Endothelial cell of umbilical vein (primary cell): ENCODE data around the gene OSTC. TPM values are rescaled to one million over a fixed set of nuclear protein-coding genes. Genes with fewer than 3 reads are reported as not detected.

ENCODE experiments used
- BruUV-seq: library from RNA; stranded (reverse); fragments of 400-500 nt; replicated peaks from 2 replicates; lab custom pipeline; 2021; lab: Mats Ljungman, UMichigan
- CTCF ChIA-PET: fragments of 300-600, 350-600 bp; sonication (Branson Sonifier 250); formaldehyde crosslinking; loops from one replicate; lab custom pipeline; 2021; ENCODE audit warnings: antibody characterized with exemption, inconsistent platforms; lab: Charles Lee
- POLR2A ChIA-PET: fragments of 300-600, 350-600 bp; sonication (Branson Sonifier 250); formaldehyde crosslinking; loops from one replicate; lab custom pipeline; 2021; ENCODE audit warnings: antibody characterized with exemption, inconsistent platforms; lab: Charles Lee
- DNase-seq: peaks from one replicate; pipeline ENCODE4 v3.0.0-alpha.2; 2011; ENCODE audit warnings: low read depth, low spot score
- FAIRE-seq: peaks from 2 replicates; lab custom pipeline; 2011; peaks lifted over from hg19 to GRCh38; lab: Jason Lieb, UNC
- H2AFZ ChIP-seq: 2 replicates; pipeline ENCODE4 v1.6.0; 2012; ENCODE audit warnings: low read depth, low read length, control low read depth, inconsistent platforms
- H3K27ac ChIP-seq: 2 replicates; pipeline ENCODE4 v1.5.1; 2011; ENCODE audit warnings: low read depth, mild to moderate bottlenecking, control low read depth, low read length, moderate library complexity; ENCODE audit not compliant: insufficient read depth
- H3K27me3 ChIP-seq, 2 experiments: 2 replicates each; pipeline versions ENCODE4 v1.6.0 to v1.6.1; 2011; ENCODE audit warnings: low read length in 2 of 2, mixed read lengths in 1 of 2; ENCODE audit not compliant: control insufficient read depth in 2 of 2, insufficient read depth in 2 of 2
- H3K36me3 ChIP-seq, 2 experiments: 2 replicates in 1 of 2; 3 replicates in 1 of 2; pipeline ENCODE4 v1.5.1; 2011; ENCODE audit warnings: low read length in 2 of 2, mild to moderate bottlenecking in 1 of 2, moderate library complexity in 1 of 2; ENCODE audit not compliant: control insufficient read depth in 2 of 2, insufficient read depth in 2 of 2; ENCODE audit errors: extremely low read depth in 1 of 2
- H3K4me1 ChIP-seq: 3 replicates; pipeline ENCODE4 v1.5.1; 2011; ENCODE audit warnings: mild to moderate bottlenecking, low read length; ENCODE audit not compliant: control insufficient read depth, insufficient read depth; ENCODE audit errors: extremely low read depth
- H3K4me2 ChIP-seq: 2 replicates; pipeline ENCODE4 v1.6.1; 2011; ENCODE audit warnings: low read length, control low read depth, mixed read lengths; ENCODE audit not compliant: insufficient read depth
- H3K4me3 ChIP-seq, 3 experiments: fragments of 200-600 bp in 1 of 3; sonication (generic), shearing (Covaris generic) in 1 of 3; replicated peaks in 1 of 3; 2 replicates each; pipeline ENCODE4 v1.5.1; 2011 to 2016; ENCODE audit warnings: control low read depth in 3 of 3, low read length in 3 of 3, mild to moderate bottlenecking in 2 of 3, inconsistent platforms in 1 of 3, low read depth in 1 of 3, moderate library complexity in 1 of 3; ENCODE audit not compliant: insufficient read depth in 1 of 3
- H3K79me2 ChIP-seq: 2 replicates; pipeline ENCODE4 v1.6.0; 2012; ENCODE audit warnings: low read length, inconsistent platforms; ENCODE audit not compliant: control insufficient read depth, insufficient read depth
- H3K9ac ChIP-seq: replicated peaks from 2 replicates; pipeline ENCODE3; 2011; ENCODE audit warnings: low read length, control low read depth; ENCODE audit not compliant: insufficient read depth; ENCODE audit errors: extremely low read depth
- H3K9me1 ChIP-seq: replicated peaks from 3 replicates; pipeline ENCODE4 v1.6.0; 2011; ENCODE audit warnings: mild to moderate bottlenecking, low read length; ENCODE audit not compliant: control insufficient read depth, insufficient read depth; ENCODE audit errors: extremely low read depth
- H3K9me3 ChIP-seq: replicated peaks from 2 replicates; pipeline ENCODE4 v1.5.1; 2012; ENCODE audit warnings: low read length, inconsistent platforms; ENCODE audit not compliant: control insufficient read depth, insufficient read depth
- H4K20me1 ChIP-seq: replicated peaks from 2 replicates; pipeline ENCODE3; 2011; ENCODE audit warnings: mild to moderate bottlenecking, low read length; ENCODE audit not compliant: control insufficient read depth, insufficient read depth; ENCODE audit errors: extremely low read depth
- EZH2 ChIP-seq: IDR thresholded peaks from 2 replicates; pipeline ENCODE4 v1.6.1; 2012; ENCODE audit warnings: borderline replicate concordance, low read depth, mild to moderate bottlenecking, moderate library complexity, low read length, inconsistent platforms; ENCODE audit not compliant: severe bottlenecking
- FOS ChIP-seq: IDR thresholded peaks from 2 replicates; pipeline ENCODE4 v1.6.1; 2011; ENCODE audit warnings: mild to moderate bottlenecking, low read length, moderate library complexity, borderline replicate concordance; ENCODE audit not compliant: insufficient read depth
- GATA2 ChIP-seq: IDR thresholded peaks from 2 replicates; pipeline ENCODE4 v1.7.0; 2011; ENCODE audit warnings: low read depth, mild to moderate bottlenecking, moderate library complexity, mixed read lengths, low read length; ENCODE audit not compliant: insufficient read length, insufficient read depth
- JUN ChIP-seq: IDR thresholded peaks from 2 replicates; pipeline ENCODE4 v1.6.1; 2011; ENCODE audit warnings: borderline replicate concordance, low read depth; ENCODE audit not compliant: insufficient read length, insufficient read depth
- MYC ChIP-seq: IDR thresholded peaks from one replicate; pipeline ENCODE4 v1.6.1; 2011; ENCODE audit warnings: mild to moderate bottlenecking, low read depth, low read length
- POLR2A ChIP-seq: IDR thresholded peaks from 2 replicates; pipeline ENCODE4 v1.6.1; 2012; ENCODE audit warnings: low read depth, mild to moderate bottlenecking, control low read depth, low read length
- POLR2AphosphoS5 ChIP-seq: IDR thresholded peaks from 2 replicates; pipeline ENCODE4 v1.6.1; 2012; ENCODE audit warnings: low read depth, mild to moderate bottlenecking, control low read depth, low read length, moderate library complexity; ENCODE audit not compliant: insufficient read depth
- dilution Hi-C: fragments of 300-500 bp; cut with MboI; formaldehyde crosslinking; loops from one replicate; pipeline ENCODE4 v1.15.0; 2019; ENCODE audit warnings: low sequenced_read_pairs; ENCODE audit not compliant: extremely low pct_ligation_motif_present
- intact Hi-C: fragments of 100-400 bp; cut with micrococcal nuclease; formaldehyde crosslinking; loops from one replicate; pipeline ENCODE4 v1.10.0; 2022
- polyA plus RNA-seq, 4 experiments: library from polyadenylated mRNA; depleted of rRNA in 3 of 4; stranded (reverse) in 3 of 4; unstranded in 1 of 4; fragments of >200 nt; gene quantifications; 2 replicates each; pipeline versions ENCODE4 v1.2.1 to v1.2.3, GENCODE V29; 2011 to 2012; ENCODE audit warnings: missing spikeins in 1 of 4
- total RNA-seq: library from RNA; stranded (reverse); gene quantifications from 2 replicates; pipeline ENCODE4 v1.2.3, GENCODE V29; 2021
- TF ChIP-seq, protein P1 (sequence below): IDR thresholded peaks from 2 replicates; pipeline ENCODE4 v1.6.1; 2011; ENCODE audit not compliant: insufficient read depth, insufficient read length

The OSTC gene
- total and polyA plus RNA-seq, 2 donors (not counting 3 experiments of a cell fraction or from before 2014, with no cell fraction given) = 196 to 310 TPM

DNA sequence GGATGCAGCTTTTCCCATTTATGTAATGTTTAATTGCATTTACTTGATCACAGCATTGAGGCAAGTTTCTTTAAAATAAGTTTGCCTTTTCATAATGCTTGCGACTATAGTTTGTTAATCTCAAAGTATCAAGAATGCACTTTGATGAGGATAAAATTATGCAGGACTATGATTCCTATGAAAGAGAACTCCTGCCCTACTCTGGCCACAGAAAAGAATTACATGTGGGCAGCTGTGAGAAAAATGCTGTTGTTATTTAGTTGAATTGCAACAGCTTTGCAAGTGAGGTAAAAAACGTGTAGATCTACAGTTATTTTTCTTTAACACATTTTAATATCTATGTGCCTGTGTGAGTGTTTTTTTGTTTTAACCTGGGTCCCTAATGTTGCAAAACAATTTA, 12.5 kb upstream of the OSTC start:
- Histone ChIP-seq H3K27ac (no peak overlapping the region), H3K27me3 (no peaks in the 10 kb centered on the region), H3K9me1 (no peaks in the 10 kb centered on the region), H2AFZ (no peak overlapping the region), H3K4me3 (no peak overlapping the region), H3K9ac (no peak overlapping the region), H4K20me1 (no peaks in the 10 kb centered on the region), H3K4me2 (no peak overlapping the region), H3K9me3 (no peaks in the 10 kb centered on the region), H3K4me1 (no peaks in the 10 kb centered on the region), H3K79me2 (no peaks in the 10 kb centered on the region), H3K36me3 (peaks cover 0 to 3% of the 10 kb centered on the region in 2 experiments)
- ChIA-PET CTCF (interaction anchor here (0.8 to 2.8 kb wide), 7 partner anchors 9 to 768 kb away, joined by 3 to 19 read pairs (median 7); no protein-coding TSS in a partner anchor), POLR2A (no interaction called here)
- DNase-seq (no peak), FAIRE-seq (no peak)
- TF ChIP-seq POLR2A = no peak
- TF ChIP-seq POLR2AphosphoS5 = no peak
- no peak for TF ChIP-seq EZH2
- TF ChIP-seq, protein P1, sequence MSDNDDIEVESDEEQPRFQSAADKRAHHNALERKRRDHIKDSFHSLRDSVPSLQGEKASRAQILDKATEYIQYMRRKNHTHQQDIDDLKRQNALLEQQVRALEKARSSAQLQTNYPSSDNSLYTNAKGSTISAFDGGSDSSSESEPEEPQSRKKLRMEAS = no peak
- TF ChIP-seq MYC = no peak
- no peak for TF ChIP-seq GATA2
- TF ChIP-seq JUN = no peak
- no TSS peak for BruUV-seq
- intact Hi-C loops = no loop called here
- dilution Hi-C loops = no loop called here

DNA sequence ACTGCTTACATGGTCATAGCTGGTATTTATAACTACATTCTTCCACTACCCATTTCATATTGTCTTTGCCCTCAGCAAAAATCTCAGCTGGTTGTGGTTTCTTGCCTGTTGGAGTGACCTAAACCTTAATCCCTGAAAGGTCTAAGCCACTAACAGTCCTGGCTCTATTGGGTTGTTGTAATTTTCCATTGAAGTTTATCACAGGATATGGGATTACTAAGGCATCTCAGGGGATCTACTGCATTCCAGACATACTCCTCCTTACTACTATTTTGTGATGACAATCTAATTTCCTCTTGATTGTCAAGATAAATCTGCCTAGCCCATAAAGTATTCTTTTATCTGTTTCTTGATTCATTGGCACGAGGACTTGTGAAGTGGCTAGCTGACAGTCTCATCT, 6.2 kb upstream of the OSTC start:
- TF ChIP-seq POLR2AphosphoS5 = no peak
- no peak for TF ChIP-seq POLR2A
- TF ChIP-seq GATA2 = peak; percentile 83
- TF ChIP-seq FOS = peak; percentile 0
- peak; percentile 61 for DNase-seq
- Histone ChIP-seq H3K4me1 (peaks cover 17% of the 10 kb centered on the region), H3K27ac (peak overlapping the region; percentile 78), H3K4me2 (peak overlapping the region; percentile 58), H2AFZ (no peak overlapping the region), H3K4me3 (no peak overlapping the region), H3K27me3 (no peaks in the 10 kb centered on the region), H3K36me3 (no peaks in the 10 kb centered on the region), H4K20me1 (no peaks in the 10 kb centered on the region), H3K9ac (peak overlapping the region; percentile 31), H3K9me1 (no peaks in the 10 kb centered on the region), H3K79me2 (no peaks in the 10 kb centered on the region), H3K9me3 (no peaks in the 10 kb centered on the region)
- no TSS peak for BruUV-seq
- intact Hi-C loops (no loop called here), dilution Hi-C loops (no loop called here)
- CTCF ChIA-PET = interaction anchor here (0.7 kb wide), 1 partner anchor 11 kb away, joined by 5 read pairs; no protein-coding TSS in a partner anchor
- POLR2A ChIA-PET = interaction anchor here (0.9 kb wide), 1 partner anchor 21 kb away, joined by 3 read pairs; no protein-coding TSS in a partner anchor
- FAIRE-seq = peak; percentile 50
